ENCODE measurements around the gene RIMOC1. TPM values are rescaled to one million over a fixed set of nuclear protein-coding genes. Genes with fewer than 3 reads are reported as not detected.
A peak's percentile ranks its signal among the peaks of the same experiment; 100 is the strongest.

The RIMOC1 gene
- total and polyA plus RNA-seq, 2 of the 8 experiments (the other 6 are each of a cell fraction or from before 2014, with no cell fraction given): 20.6 to 35.1 TPM

- no peaks in the 10 kb centered on the region for H3K79me1 ChIP-seq (ENCODE audit: low read depth, low read length)
- TF ChIP-seq YY1 (IDR thresholded peaks at IDR 0.05; ENCODE audit: low read depth, low read length) (peak; percentile 64; the same call in 1 of the 2 replicates), SP4 (IDR thresholded peaks at IDR 0.05; ENCODE audit: low read length) (no peak), KDM5A (IDR thresholded peaks at IDR 0.05; ENCODE audit: low read length) (no peak), NRF1 (IDR thresholded peaks at IDR 0.05; ENCODE audit: low read depth, low read length) (no peak), RXRA (IDR thresholded peaks at IDR 0.05; ENCODE audit: insufficient read depth, low read depth, low read length) (no peak), GTF2F1 (IDR thresholded peaks at IDR 0.05; ENCODE audit: borderline replicate concordance, low read depth, low read length) (no peak), POLR2A (IDR thresholded peaks at IDR 0.05; ENCODE audit: control extremely low read depth in 1 of 2, low read depth in 2 of 2, low read length in 2 of 2) (peak; percentile 63 to 80), CTCF (IDR thresholded peaks at IDR 0.05; ENCODE audit: control extremely low read depth in 1 of 3, insufficient read depth in 1 of 3, low read depth in 1 of 3, low read length in 3 of 3) (peak; percentile 44 to 65 (median 57)), POLR2AphosphoS5 (IDR thresholded peaks at IDR 0.05; ENCODE audit: low read depth, low read length) (peak; percentile 48), CREB1 (IDR thresholded peaks at IDR 0.05) (peak; percentile 80), TEAD4 (IDR thresholded peaks at IDR 0.05; ENCODE audit: low read depth, low read length) (no peak)
Observed at GRCh38 chr5:41924872-41925554, 20.9 kb downstream of the RIMOC1 start, which contains the start of gene FBXO4. Gene FBXO4, plus strand, starts transcription at chr5:41925281. Its CDS starts 29 bp downstream, at chr5:41925310.

More at GRCh38 chr5:41924872-41925554, 20.9 kb downstream of the RIMOC1 start, which contains the start of gene FBXO4:
- DNase-seq (ENCODE audit: low read depth in 1 of 2, low spot score in 2 of 2) (peak; percentile 15 to 68), FAIRE-seq (no peak)
- Histone ChIP-seq H2BK120ac (replicated peaks; ENCODE audit: low read depth, low read length) (no peak within 1 kb of the TSS), H3K56ac (replicated peaks; ENCODE audit: insufficient read length, low read depth, low read length) (peak within 1 kb of the TSS; percentile 25), H3K36me3 (ENCODE audit: control insufficient read depth in 2 of 4, insufficient read depth in 4 of 4, low read length in 3 of 4) (peaks cover 0 to 3% (median under 1%) of the 10 kb centered on the region in 4 experiments; a peak in 1 of 8 replicates), H3K27me3 (replicated peaks in 1 of 4; ENCODE audit: control insufficient read depth in 3 of 4, extremely low read depth in 1 of 4, insufficient read depth in 3 of 4, low read length in 3 of 4) (no peaks in the 10 kb centered on the region), H2BK12ac (ENCODE audit: low read depth, low read length) (no peak within 1 kb of the TSS), H4K5ac (ENCODE audit: insufficient read length, low read depth, low read length) (no peak within 1 kb of the TSS), H2BK5ac (ENCODE audit: low read depth, low read length) (peak within 1 kb of the TSS; percentile 23; the same call in 1 of the 2 replicates), H3K4me2 (ENCODE audit: insufficient read depth in 1 of 2, low read depth in 2 of 2, low read length in 2 of 2) (peak within 1 kb of the TSS; percentile 42 to 79), H4K8ac (ENCODE audit: extremely low read depth, insufficient read depth, low read length) (peak within 1 kb of the TSS; percentile 95), H3K18ac (ENCODE audit: extremely low read depth, low read length) (no peak within 1 kb of the TSS), H4K91ac (replicated peaks; ENCODE audit: insufficient read length, low read length) (peak within 1 kb of the TSS; percentile 9), H2AFZ (ENCODE audit: low read length) (peak within 1 kb of the TSS; percentile 73), H3K27ac (ENCODE audit: low read depth, low read length) (peak within 1 kb of the TSS; percentile 21; the same call in 1 of the 2 replicates), H3K23me2 (ENCODE audit: low read depth, low read length) (peaks cover 3% of the 10 kb centered on the region; the same call in 1 of the 2 replicates), H3K9ac (replicated peaks in 1 of 4; ENCODE audit: extremely low read depth in 1 of 4, low read depth in 3 of 4, low read length in 3 of 4) (peak within 1 kb of the TSS in 3 of 4 experiments; percentile 35 to 70 (median 63); a peak in 5 of 7 replicates), H3K4me3 (ENCODE audit: extremely low read depth in 1 of 4, insufficient read depth in 2 of 4, low read depth in 3 of 4, low read length in 4 of 4) (peak within 1 kb of the TSS; percentile 25 to 70 (median 68)), H3K4ac (replicated peaks; ENCODE audit: insufficient read length, low read depth, low read length) (no peak within 1 kb of the TSS), H2BK20ac (ENCODE audit: low read length) (no peak within 1 kb of the TSS), H3K23ac (ENCODE audit: insufficient read length) (no peak within 1 kb of the TSS), H2AK5ac (ENCODE audit: low read depth, low read length) (no peak within 1 kb of the TSS), H3K79me2 (ENCODE audit: control insufficient read depth in 1 of 2, insufficient read depth in 2 of 2, low read length in 2 of 2) (no peaks in the 10 kb centered on the region), H4K20me1 (replicated peaks in 1 of 2; ENCODE audit: control insufficient read depth in 1 of 2, insufficient read depth in 2 of 2, low read length in 2 of 2) (no peaks in the 10 kb centered on the region), H3K14ac (ENCODE audit: insufficient read length) (no peak within 1 kb of the TSS), H2BK15ac (ENCODE audit: low read length) (no peak within 1 kb of the TSS), H3K9me3 (ENCODE audit: insufficient read depth in 2 of 2, low read depth in 1 of 2, low read length in 1 of 2) (no peaks in the 10 kb centered on the region), H3K4me1 (replicated peaks in 1 of 4; ENCODE audit: control insufficient read depth in 3 of 4, insufficient read depth in 4 of 4, low read length in 3 of 4) (peaks cover 0 to 3% (median 0%) of the 10 kb centered on the region in 4 experiments; a peak in 2 of 7 replicates)
- CTCF ChIA-PET (ENCODE audit: partially characterized antibody): interaction anchor here (0.5 to 2.0 kb wide), 5 partner anchors 16 to 132 kb away, joined by 3 to 17 read pairs (median 4); no protein-coding TSS in a partner anchor
- POLR2A ChIA-PET (ENCODE audit: partially characterized antibody): interaction anchor here (1.1 to 2.1 kb wide), 2 partner anchors 11 to 20 kb away, joined by 5 to 6 read pairs; partner anchors contain the start of gene RIMOC1
- WGBS, 2 experiments (ENCODE audit: extremely low coverage in 1 of 2, insufficient coverage in 1 of 2, insufficient read length in 1 of 2, insufficient replicate concordance in 2 of 2, low coverage in 1 of 2, low lambda C conversion rate in 2 of 2, missing lambda C conversion rate in 1 of 2): 10% methylated on average over 46 of the region's 60 CpGs; no CpG with 5 or more reads in 1 of the 2 experiments

All from H1 (cell line).